Fibroblast of villous mesenchyme (primary cell): ENCODE measurements around the gene CUL9. TPM values are rescaled to one million over a fixed set of nuclear protein-coding genes. Genes with fewer than 3 reads are reported as not detected.

Experiments used
- DNase-seq: peaks from one replicate; pipeline ENCODE4 v3.0.0-alpha.2; 2010; ENCODE audit warnings: low read depth
- H3K4me3 ChIP-seq: 2 replicates; pipeline ENCODE4 v1.5.1; 2011; ENCODE audit warnings: low read depth, mild to moderate bottlenecking, low read length
- CTCF ChIP-seq: IDR thresholded peaks from 2 replicates; pipeline ENCODE4 v1.5.1; 2012; ENCODE audit warnings: low read depth, mild to moderate bottlenecking, low read length; ENCODE audit not compliant: insufficient read depth
- total RNA-seq: library from RNA; depleted of rRNA; stranded (reverse); fragments of >200 nt; gene quantifications from 2 replicates; pipeline ENCODE4 v1.2.3, GENCODE V29; 2012

The CUL9 gene
- total RNA-seq, 1 donor, result 23.3 TPM

- no peak overlapping the region for H3K4me3 ChIP-seq
- TF ChIP-seq CTCF, result no peak
- DNase-seq, result no peak
Measured at GRCh38 chr6:43207286-43207685, 25.3 kb downstream of the CUL9 start.

- no peak for TF ChIP-seq CTCF
- no peak for DNase-seq
Measured at GRCh38 chr6:43211955-43212354, 30.0 kb downstream of the CUL9 start.

GRCh38 chr6:43213431-43213830 is 31.4 kb downstream of the CUL9 start:
- DNase-seq, result no peak
- TF ChIP-seq CTCF, result no peak

More at GRCh38 chr6:43211955-43212354, 30.0 kb downstream of the CUL9 start:
- H3K4me3 ChIP-seq, result no peak overlapping the region

GRCh38 chr6:43215066-43215465 is 33.1 kb downstream of the CUL9 start:
- TF ChIP-seq CTCF, result no peak
- no peak overlapping the region for H3K4me3 ChIP-seq
- DNase-seq, result no peak

More at GRCh38 chr6:43213431-43213830, 31.4 kb downstream of the CUL9 start:
- H3K4me3 ChIP-seq, result no peak overlapping the region

- no peak overlapping the region for H3K4me3 ChIP-seq
- no peak for DNase-seq
- TF ChIP-seq CTCF, result no peak
Measured at GRCh38 chr6:43216200-43216599, 34.2 kb downstream of the CUL9 start.

- no peak overlapping the region for H3K4me3 ChIP-seq
- DNase-seq, result no peak
- TF ChIP-seq CTCF, result no peak
Measured at GRCh38 chr6:43217351-43217750, 35.4 kb downstream of the CUL9 start.

GRCh38 chr6:43219119-43219518 is 37.1 kb downstream of the CUL9 start:
- TF ChIP-seq CTCF, result no peak
- no peak overlapping the region for H3K4me3 ChIP-seq
- DNase-seq, result no peak
